GM23338 (cell line): ENCODE data around the gene SMCO2. TPM values are rescaled to one million over a fixed set of nuclear protein-coding genes. Genes with fewer than 3 reads are reported as not detected.

Source experiments
- ATAC-seq: fragments of 200-7000 bp; cut with Tn5 transposase; 3 replicates; pipeline ENCODE4 v1.9.1; 2020
- DNase-seq: peaks from one replicate; pipeline ENCODE4 v3.0.0-alpha.2; 2015; ENCODE audit warnings: low spot score
- H2AFZ ChIP-seq: fragments of 200-600 bp; sonication (generic); 2 replicates; pipeline ENCODE4 v1.8.0; 2016; ENCODE audit warnings: antibody characterized with exemption, mild to moderate bottlenecking, moderate library complexity
- H3F3A ChIP-seq: fragments of 200-600 bp; sonication (generic); replicated peaks from 2 replicates; pipeline ENCODE4 v1.8.0; 2017; ENCODE audit warnings: antibody characterized with exemption, mixed run types, low read depth
- H3K27ac ChIP-seq: fragments of 200-600 bp; sonication (generic); 2 replicates; pipeline ENCODE4 v1.6.1; 2016; ENCODE audit warnings: low read depth
- H3K27me3 ChIP-seq: fragments of 200-600 bp; sonication (generic); 2 replicates; pipeline ENCODE4 v1.8.0; 2016; ENCODE audit warnings: mild to moderate bottlenecking, mixed run types, moderate library complexity; ENCODE audit not compliant: insufficient read depth
- H3K36me3 ChIP-seq: fragments of 200-600 bp; sonication (generic); 2 replicates; pipeline ENCODE4 v1.8.0; 2016; ENCODE audit warnings: mild to moderate bottlenecking; ENCODE audit not compliant: insufficient read depth
- H3K4me1 ChIP-seq: fragments of 200-600 bp; sonication (generic); 2 replicates; pipeline ENCODE4 v1.8.0; 2016; ENCODE audit warnings: mild to moderate bottlenecking, moderate library complexity; ENCODE audit not compliant: insufficient read depth
- H3K4me2 ChIP-seq: fragments of 200-600 bp; sonication (generic); 2 replicates; pipeline ENCODE4 v1.7.1; 2017; ENCODE audit warnings: mixed run types
- H3K4me3 ChIP-seq: fragments of 200-600 bp; sonication (generic); 2 replicates; pipeline ENCODE4 v1.6.1; 2016; ENCODE audit warnings: mixed run types
- H3K79me2 ChIP-seq: fragments of 200-600 bp; sonication (generic); replicated peaks from 2 replicates; pipeline ENCODE4 v1.8.0; 2017; ENCODE audit warnings: mild to moderate bottlenecking; ENCODE audit not compliant: insufficient read depth
- H3K9me2 ChIP-seq: fragments of 200-600 bp; sonication (generic); 2 replicates; pipeline ENCODE4 v1.8.0; 2017; ENCODE audit not compliant: insufficient read depth
- H4K20me1 ChIP-seq: fragments of 200-600 bp; sonication (generic); replicated peaks from 2 replicates; pipeline ENCODE4 v1.8.0; 2017; ENCODE audit warnings: mild to moderate bottlenecking; ENCODE audit not compliant: insufficient read depth
- H3K27ac Mint-ChIP-seq: 2 replicates; pipeline ENCODE4 v1.8.0; 2020; ENCODE audit warnings: inconsistent platforms, mild to moderate bottlenecking, moderate library complexity, mixed read lengths
- H3K27me3 Mint-ChIP-seq: 3 replicates; pipeline ENCODE4 v1.8.0; 2022; ENCODE audit warnings: low read depth, mild to moderate bottlenecking, moderate library complexity, mixed read lengths, inconsistent platforms; ENCODE audit not compliant: insufficient read depth, poor library complexity
- H3K36me3 Mint-ChIP-seq: 3 replicates; pipeline ENCODE4 v1.8.0; 2021; ENCODE audit warnings: low read depth, mild to moderate bottlenecking, inconsistent platforms, moderate library complexity, mixed read lengths
- H3K4me1 Mint-ChIP-seq: 3 replicates; pipeline ENCODE4 v1.8.0; 2020; ENCODE audit warnings: mild to moderate bottlenecking, inconsistent platforms, mixed read lengths
- H3K4me3 Mint-ChIP-seq: 3 replicates; pipeline ENCODE4 v1.8.0; 2021; ENCODE audit warnings: moderate library complexity, mild to moderate bottlenecking, inconsistent platforms, mixed read lengths
- H3K9me3 Mint-ChIP-seq: 3 replicates; pipeline ENCODE4 v1.8.0; 2020; ENCODE audit warnings: moderate library complexity, mild to moderate bottlenecking, inconsistent platforms, mixed read lengths
- CREB1 ChIP-seq: fragments of 250-450 bp; sonication (Bioruptor Pico); IDR thresholded peaks from 2 replicates; pipeline ENCODE4 v1.5.0; 2020; ENCODE audit warnings: low read depth, mild to moderate bottlenecking, moderate library complexity
- CTCF ChIP-seq, 2 experiments: fragments of 200-600 bp in 1 of 2; sonication (generic) in 1 of 2; conservative IDR thresholded peaks; 2 replicates each; pipeline versions ENCODE4 v1.5.1 to v1.6.1; 2016 to 2017; ENCODE audit warnings: antibody characterized with exemption in 2 of 2, low read depth in 2 of 2, mild to moderate bottlenecking in 2 of 2, moderate library complexity in 1 of 2
- ETS1 ChIP-seq: IDR thresholded peaks from 2 replicates; pipeline ENCODE4 v1.6.1; 2016; ENCODE audit warnings: antibody characterized with exemption
- EZH2 ChIP-seq: fragments of 200-600 bp; sonication (generic); IDR thresholded peaks from one replicate; pipeline ENCODE4 v1.8.0; 2017; ENCODE audit warnings: antibody characterized with exemption, mild to moderate bottlenecking, low read depth; ENCODE audit not compliant: unreplicated experiment
- EZH2phosphoT487 ChIP-seq: fragments of 200-600 bp; sonication (generic); IDR thresholded peaks from one replicate; pipeline ENCODE4 v1.8.1; 2018; ENCODE audit warnings: antibody characterized with exemption; ENCODE audit not compliant: unreplicated experiment
- JUNB ChIP-seq: IDR thresholded peaks from one replicate; pipeline ENCODE4 v1.6.1; 2016; ENCODE audit warnings: antibody characterized with exemption; ENCODE audit not compliant: unreplicated experiment
- NANOG ChIP-seq: IDR thresholded peaks from 2 replicates; pipeline ENCODE4 v1.6.1; 2016; ENCODE audit warnings: antibody characterized with exemption, borderline replicate concordance
- STAT1 ChIP-seq: IDR thresholded peaks from one replicate; pipeline ENCODE4 v1.6.1; 2016; ENCODE audit warnings: antibody characterized with exemption; ENCODE audit not compliant: unreplicated experiment
- ZNF114 ChIP-seq: fragments of 250-450 bp; sonication (Bioruptor Pico); IDR thresholded peaks from 2 replicates; pipeline ENCODE4 v1.5.0; 2020; ENCODE audit warnings: mild to moderate bottlenecking, moderate library complexity
- ZNF331 ChIP-seq: fragments of 250-450 bp; sonication (Bioruptor Pico); IDR thresholded peaks from 2 replicates; pipeline ENCODE4 v1.5.0; 2020; ENCODE audit warnings: low read depth, mild to moderate bottlenecking, moderate library complexity
- ZNF462 ChIP-seq: fragments of 250-450 bp; sonication (Bioruptor Pico); IDR thresholded peaks from 2 replicates; pipeline ENCODE4 v1.5.0; 2020; ENCODE audit warnings: mild to moderate bottlenecking, moderate library complexity
- polyA plus RNA-seq: library from polyadenylated mRNA; unstranded; fragments of >200 nt; fragmentation: Nextera tagmentation; extraction: Ambion mirVana; gene quantifications from 2 replicates; pipeline ENCODE4 v1.2.1, GENCODE V29; 2016
- total RNA-seq: library from RNA; depleted of rRNA; stranded (reverse); fragments of >200 nt; shearing (Covaris generic); gene quantifications from 2 replicates; pipeline ENCODE4 v1.2.3, GENCODE V29; 2014

Gene SMCO2
- total and polyA plus RNA-seq, 2 experiments from 2014 or later = 0.86 TPM; not detected in 1

- TF ChIP-seq CREB1 (CRISPR knock-in tag) (no peak), CTCF (conservative IDR thresholded peaks at IDR 0.05; ENCODE audit: low read depth in 2 of 2) (no peak), ZNF114 (CRISPR knock-in tag) (no peak)
Measured at GRCh38 chr12:27504507-27504906, 58.0 kb downstream of the SMCO2 start (continued).

- H3K4me2 ChIP-seq = no peak overlapping the region
- 0 out of 2 replicates have a peak, but pooled peaks cover 6% of the 10 kb centered on the region for H3K9me2 ChIP-seq
- no peaks in the 10 kb centered on the region for H3K79me2 ChIP-seq
- no peaks in the 10 kb centered on the region for H3K9me3 Mint-ChIP-seq
- peaks cover 4% of the 10 kb centered on the region; the same call in 1 of the 3 replicates for H3K4me1 Mint-ChIP-seq
- peaks cover 5% of the 10 kb centered on the region for H3K27me3 Mint-ChIP-seq
- no peak overlapping the region for H3K27ac Mint-ChIP-seq
- H3K27ac ChIP-seq = no peak overlapping the region
- ATAC-seq = no peak
- H2AFZ ChIP-seq = 0 out of 2 replicates have a peak overlapping the region, but pooled peaks have one; percentile 30
- H4K20me1 ChIP-seq = no peaks in the 10 kb centered on the region
- H3K4me3 Mint-ChIP-seq = no peak overlapping the region
- DNase-seq = no peak
- no peaks in the 10 kb centered on the region for H3K4me1 ChIP-seq
- no peaks in the 10 kb centered on the region for H3F3A ChIP-seq
- no peak overlapping the region for H3K4me3 ChIP-seq
- no peaks in the 10 kb centered on the region for H3K36me3 Mint-ChIP-seq
- H3K36me3 ChIP-seq = no peaks in the 10 kb centered on the region
- H3K27me3 ChIP-seq = no peaks in the 10 kb centered on the region
- TF ChIP-seq ZNF114 (CRISPR knock-in tag) (no peak), STAT1 (no peak), ZNF331 (no peak), NANOG (no peak), EZH2phosphoT487 (no peak), ZNF462 (CRISPR knock-in tag) (no peak), CTCF (conservative IDR thresholded peaks at IDR 0.05; ENCODE audit: low read depth in 2 of 2) (no peak), JUNB (no peak), EZH2 (no peak), ETS1 (no peak), CREB1 (CRISPR knock-in tag) (no peak)
Measured at GRCh38 chr12:27505109-27505508, 58.6 kb downstream of the SMCO2 start.
